GM12892 (cell line): ENCODE results near the gene GLRX.
"Not testable (repeated sequence)": the region's sequence is repeated elsewhere in the genome, so short reads cannot be mapped to it uniquely, and the experiment has no call there.

Experiments used
- DNase-seq: peaks from one replicate; pipeline ENCODE4 v3.0.0; 2011; ENCODE audit not compliant: insufficient read length
- FAIRE-seq: peaks from 2 replicates; lab custom pipeline; 2011; peaks lifted over from hg19 to GRCh38; lab: Jason Lieb, UNC
- POLR2A ChIP-seq: IDR thresholded peaks from 2 replicates; pipeline ENCODE4 v1.6.1; 2011; ENCODE audit warnings: low read depth, low read length, control low read depth
- POLR2AphosphoS5 ChIP-seq: IDR thresholded peaks from 2 replicates; pipeline ENCODE4 v1.6.1; 2011; ENCODE audit warnings: low read depth, low read length, control low read depth
- TAF1 ChIP-seq: IDR thresholded peaks from 2 replicates; pipeline ENCODE4 v1.6.1; 2011; ENCODE audit warnings: low read depth, mild to moderate bottlenecking, control low read depth, low read length, borderline replicate concordance

The GLRX gene

GRCh38 chr5:95861864-95862561, 39.5 kb upstream of the GLRX start:
- DNase-seq (no peak), FAIRE-seq (peak; percentile 50)
- TF ChIP-seq POLR2AphosphoS5 (no peak), POLR2A (no peak), TAF1 (no peak)

GRCh38 chr5:95861221-95861863, 38.8 kb upstream of the GLRX start:
- FAIRE-seq (peak; percentile 36), DNase-seq (no peak)
- no peak for TF ChIP-seq POLR2A
- no peak for TF ChIP-seq POLR2AphosphoS5
- no peak for TF ChIP-seq TAF1

- no peak for FAIRE-seq
- TF ChIP-seq POLR2AphosphoS5 (no peak), POLR2A (no peak), TAF1 (no peak)
- DNase-seq, result no peak
These were observed 37.1 kb upstream of the GLRX start for GRCh38 chr5:95859661-95860060.

- FAIRE-seq, result peak; percentile 98
- DNase-seq, result peak; percentile 87
- no peak for TF ChIP-seq POLR2A
- TF ChIP-seq TAF1, result no peak
- TF ChIP-seq POLR2AphosphoS5, result no peak
These were observed 36.4 kb upstream of the GLRX start for GRCh38 chr5:95858661-95859595.

- no peak for FAIRE-seq
- DNase-seq, result no peak
These were observed 35.5 kb upstream of the GLRX start for GRCh38 chr5:95858023-95858461.

GRCh38 chr5:95857185-95857945, 34.8 kb upstream of the GLRX start:
- no peak for TF ChIP-seq POLR2A
- TF ChIP-seq TAF1, result no peak
- no peak for TF ChIP-seq POLR2AphosphoS5
- DNase-seq (no peak), FAIRE-seq (no peak)

More at GRCh38 chr5:95858023-95858461, 35.5 kb upstream of the GLRX start:
- TF ChIP-seq POLR2AphosphoS5 (no peak), TAF1 (no peak), POLR2A (no peak)

- DNase-seq, result no peak
- FAIRE-seq, result no peak
- TF ChIP-seq POLR2A (no peak), POLR2AphosphoS5 (no peak), TAF1 (no peak)
These were observed 34.0 kb upstream of the GLRX start for GRCh38 chr5:95856501-95856981.

- TF ChIP-seq POLR2AphosphoS5 (no peak), TAF1 (no peak), POLR2A (no peak)
- DNase-seq, result no peak
- no peak for FAIRE-seq
These were observed 31.0 kb upstream of the GLRX start for GRCh38 chr5:95853490-95853889.

GRCh38 chr5:95852567-95852966, 30.0 kb upstream of the GLRX start:
- TF ChIP-seq TAF1 (no peak), POLR2A (no peak), POLR2AphosphoS5 (no peak)
- no peak for FAIRE-seq
- DNase-seq, result no peak

- DNase-seq, FAIRE-seq: not testable (repeated sequence)
These were observed 28.6 kb upstream of the GLRX start for GRCh38 chr5:95851141-95851540.
